ENCODE results near the gene CIB4.

GRCh38 chr2:26628561-26629345 lies 12.4 kb downstream of the CIB4 start:
- no peak for TF ChIP-seq CSDC2 (CRISPR knock-in tag; IDR thresholded peaks at IDR 0.05)
- TF ChIP-seq OSR1 (CRISPR knock-in tag; IDR thresholded peaks at IDR 0.05) = no peak
- TF ChIP-seq ZFP3 (CRISPR knock-in tag; IDR thresholded peaks at IDR 0.05) = no peak
- TF ChIP-seq ZNF70 (CRISPR knock-in tag; IDR thresholded peaks at IDR 0.05) = no peak
- TF ChIP-seq, protein P1, sequence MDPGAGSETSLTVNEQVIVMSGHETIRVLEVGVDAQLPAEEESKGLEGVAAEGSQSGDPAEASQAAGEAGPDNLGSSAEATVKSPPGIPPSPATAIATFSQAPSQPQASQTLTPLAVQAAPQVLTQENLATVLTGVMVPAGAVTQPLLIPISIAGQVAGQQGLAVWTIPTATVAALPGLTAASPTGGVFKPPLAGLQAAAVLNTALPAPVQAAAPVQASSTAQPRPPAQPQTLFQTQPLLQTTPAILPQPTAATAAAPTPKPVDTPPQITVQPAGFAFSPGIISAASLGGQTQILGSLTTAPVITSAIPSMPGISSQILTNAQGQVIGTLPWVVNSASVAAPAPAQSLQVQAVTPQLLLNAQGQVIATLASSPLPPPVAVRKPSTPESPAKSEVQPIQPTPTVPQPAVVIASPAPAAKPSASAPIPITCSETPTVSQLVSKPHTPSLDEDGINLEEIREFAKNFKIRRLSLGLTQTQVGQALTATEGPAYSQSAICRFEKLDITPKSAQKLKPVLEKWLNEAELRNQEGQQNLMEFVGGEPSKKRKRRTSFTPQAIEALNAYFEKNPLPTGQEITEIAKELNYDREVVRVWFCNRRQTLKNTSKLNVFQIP (CRISPR knock-in tag; IDR thresholded peaks at IDR 0.05; ENCODE audit: borderline replicate concordance, low read depth) = no peak
- no peak for TF ChIP-seq PATZ1 (CRISPR knock-in tag; IDR thresholded peaks at IDR 0.05; ENCODE audit: borderline replicate concordance)
- TF ChIP-seq CSRNP3 (CRISPR knock-in tag; IDR thresholded peaks at IDR 0.05) = no peak
- TF ChIP-seq CREB5 (CRISPR knock-in tag; IDR thresholded peaks at IDR 0.05; ENCODE audit: low read depth) = no peak
- TF ChIP-seq ZNF8 (CRISPR knock-in tag; IDR thresholded peaks at IDR 0.05) = no peak
- no peak for TF ChIP-seq ESRRG (CRISPR knock-in tag; IDR thresholded peaks at IDR 0.05)
- TF ChIP-seq TSHZ2 (CRISPR knock-in tag; IDR thresholded peaks at IDR 0.05) = no peak
- TF ChIP-seq ZFP30 (CRISPR knock-in tag; IDR thresholded peaks at IDR 0.05) = no peak

Measured in SK-N-SH treated with all-trans-retinoic acid at 6 μM for 48 hours (cell line).